PC-9 (cell line): ENCODE results near the gene HMGCS1. TPM values are rescaled to one million over a fixed set of nuclear protein-coding genes. Genes with fewer than 3 reads are reported as not detected.

Experiments used
- BruUV-seq: library from RNA; stranded (reverse); fragments of 400-500 nt; replicated peaks from 2 replicates; lab custom pipeline; 2021; lab: Mats Ljungman, UMichigan
- CTCF ChIA-PET: fragments of 300-600 bp; sonication (Branson Sonifier 250); formaldehyde crosslinking; loops from one replicate; lab custom pipeline; 2022; ENCODE audit warnings: antibody characterized with exemption; lab: Charles Lee
- POLR2A ChIA-PET: fragments of 300-600 bp; sonication (Branson Sonifier 250); formaldehyde crosslinking; loops from one replicate; lab custom pipeline; 2022; ENCODE audit warnings: antibody characterized with exemption; ENCODE audit not compliant: unreplicated experiment; lab: Charles Lee
- DNase-seq, 2 experiments: peaks; one replicate each; pipeline versions ENCODE4 v3.0.0 to v3.0.0-alpha.2; 2015 to 2022; ENCODE audit warnings: mixed read lengths in 1 of 2
- H2AFZ ChIP-seq: fragments of 200-600 bp; sonication (generic); 2 replicates; pipeline ENCODE4 v1.8.1; 2017; ENCODE audit warnings: antibody characterized with exemption
- H3F3A ChIP-seq: fragments of 200-600 bp; sonication (generic); 2 replicates; pipeline ENCODE4 v1.8.1; 2017; ENCODE audit warnings: antibody characterized with exemption, mild to moderate bottlenecking, low read depth; ENCODE audit not compliant: insufficient read depth
- H3K27ac ChIP-seq: fragments of 200-600 bp; sonication (generic); 2 replicates; pipeline ENCODE4 v1.6.1; 2016; ENCODE audit warnings: mixed run types
- H3K27me3 ChIP-seq: fragments of 200-600 bp; sonication (generic); 2 replicates; pipeline ENCODE4 v1.6.1; 2016; ENCODE audit warnings: low read depth, mixed run types; ENCODE audit not compliant: insufficient read depth
- H3K36me3 ChIP-seq: fragments of 200-600 bp; sonication (generic); 2 replicates; pipeline ENCODE4 v1.6.1; 2016; ENCODE audit warnings: low read depth, mixed run types
- H3K4me1 ChIP-seq: fragments of 200-600 bp; sonication (generic); replicated peaks from 2 replicates; pipeline ENCODE4 v1.6.1; 2016; ENCODE audit warnings: mixed run types; ENCODE audit not compliant: insufficient read depth
- H3K4me2 ChIP-seq: fragments of 200-600 bp; sonication (generic); 2 replicates; pipeline ENCODE4 v1.6.1; 2017; ENCODE audit warnings: mixed run types
- H3K4me3 ChIP-seq: fragments of 200-600 bp; sonication (generic); 2 replicates; pipeline ENCODE4 v1.6.1; 2016; ENCODE audit warnings: mixed run types
- H3K79me2 ChIP-seq: fragments of 200-600 bp; sonication (generic); 2 replicates; pipeline ENCODE4 v1.6.1; 2017; ENCODE audit warnings: low read depth, mixed run types
- H3K9me2 ChIP-seq: fragments of 200-600 bp; sonication (generic); 2 replicates; pipeline ENCODE4 v1.8.1; 2017; ENCODE audit warnings: mild to moderate bottlenecking; ENCODE audit not compliant: insufficient read depth
- H3K9me3 ChIP-seq: fragments of 200-600 bp; sonication (generic); 2 replicates; pipeline ENCODE4 v1.8.1; 2016; ENCODE audit warnings: low read depth; ENCODE audit not compliant: insufficient read depth
- H4K20me1 ChIP-seq: fragments of 200-600 bp; sonication (generic); 2 replicates; pipeline ENCODE4 v1.8.1; 2017; ENCODE audit not compliant: insufficient read depth
- CTCF ChIP-seq: fragments of 200-600 bp; sonication (generic); conservative IDR thresholded peaks from 2 replicates; pipeline ENCODE4 v1.6.1; 2017; ENCODE audit warnings: mixed run types, antibody characterized with exemption, mild to moderate bottlenecking, moderate library complexity
- EZH2 ChIP-seq: fragments of 200-600 bp; sonication (generic); IDR thresholded peaks from 2 replicates; pipeline ENCODE4 v1.8.0; 2017; ENCODE audit warnings: antibody characterized with exemption, low read depth
- intact Hi-C: fragments of 100-400 bp; cut with micrococcal nuclease; formaldehyde crosslinking; loops from one replicate; pipeline ENCODE4 v1.10.0; 2022; ENCODE audit not compliant: unreplicated experiment
- total RNA-seq: library from RNA; stranded (reverse); gene quantifications from 2 replicates; pipeline ENCODE4 v1.2.3, GENCODE V29; 2021

Gene HMGCS1
- total RNA-seq, 1 experiment from 2014 or later: 189 TPM

GRCh38 chr5:43312699-43313034 is 545 bp downstream of the HMGCS1 start:
- peaks cover 6% of the 10 kb centered on the region; the same call in 1 of the 2 replicates for H3K9me3 ChIP-seq
- H3K9me2 ChIP-seq: no peaks in the 10 kb centered on the region
- peaks cover 31% of the 10 kb centered on the region for H3K36me3 ChIP-seq
- H2AFZ ChIP-seq: peak overlapping the region; percentile 83
- no peak for DNase-seq
- BruUV-seq: no TSS peak
- TF ChIP-seq CTCF (no peak; the same call in 1 of the 2 replicates), EZH2 (no peak)
- intact Hi-C loops: loop anchor here (1.0 to 10.0 kb wide), 13 partner anchors 76 to 460 kb away; partner anchors contain the start of genes C5orf34, NNT, PAIP1 and TMEM267
- CTCF ChIA-PET: interaction anchor here (0.5 to 3.5 kb wide), 3 partner anchors 77 to 1794 kb away, joined by 3 to 35 read pairs (median 6); partner anchors contain the start of gene TMEM267
- H4K20me1 ChIP-seq: peaks cover 44% of the 10 kb centered on the region
- H3K4me2 ChIP-seq: peak overlapping the region; percentile 78
- POLR2A ChIA-PET: interaction anchor here (0.5 to 1.7 kb wide), 8 partner anchors 167 to 1422 kb away, joined by 3 to 42 read pairs (median 7); partner anchors contain the start of genes C5orf34, TMEM267 and ZNF131
- H3K27ac ChIP-seq: peak overlapping the region; percentile 73
- H3K79me2 ChIP-seq: peaks cover 55% of the 10 kb centered on the region
- peaks cover 72% of the 10 kb centered on the region for H3K4me1 ChIP-seq
- peak overlapping the region; percentile 72 for H3K4me3 ChIP-seq
- H3K27me3 ChIP-seq: no peaks in the 10 kb centered on the region
- peaks cover 44% of the 10 kb centered on the region for H3F3A ChIP-seq

DNA sequence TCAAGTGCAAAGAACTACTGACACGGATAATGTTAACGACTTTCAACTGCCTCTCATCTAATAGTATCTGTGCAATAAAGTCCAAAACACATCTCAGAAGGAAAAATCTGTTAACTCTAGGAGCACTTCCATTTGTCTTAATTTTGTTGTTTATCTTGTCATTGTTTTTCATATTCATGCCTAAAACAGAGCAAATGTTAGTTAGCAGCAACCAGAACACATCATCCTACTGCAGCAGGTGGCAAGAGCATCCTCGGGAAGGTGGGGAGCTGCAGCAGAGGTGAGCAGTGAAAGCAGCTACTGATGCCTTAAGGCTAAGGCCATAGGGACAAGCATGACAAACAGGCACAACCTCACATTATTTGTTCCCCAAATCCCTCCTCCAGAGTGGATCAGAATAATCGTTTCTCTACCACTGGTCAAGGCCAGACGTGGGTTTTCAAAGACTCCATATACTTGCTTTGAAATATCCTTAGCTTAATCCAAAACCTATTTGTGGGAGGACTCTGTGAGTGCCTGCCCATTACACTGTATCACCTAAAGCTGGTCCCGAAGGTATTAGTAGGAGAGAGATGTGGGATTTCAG is 1.0 kb downstream of the HMGCS1 start:
- H3K4me3 ChIP-seq: peak overlapping the region; percentile 72
- BruUV-seq: TSS peak; percentile 32
- peak overlapping the region; percentile 73 for H3K27ac ChIP-seq

More for the DNA sequence above, 1.0 kb downstream of the HMGCS1 start:
- H3K4me2 ChIP-seq: peak overlapping the region; percentile 78
- DNase-seq: no peak
- H3K36me3 ChIP-seq: peaks cover 36% of the 10 kb centered on the region
- POLR2A ChIA-PET: interaction anchor here (0.5 to 0.8 kb wide), 6 partner anchors 17 to 1422 kb away, joined by 3 to 10 read pairs (median 4); no protein-coding TSS in a partner anchor
- no peaks in the 10 kb centered on the region for H3K27me3 ChIP-seq
- CTCF ChIA-PET: interaction anchor here (0.5 to 3.5 kb wide), 3 partner anchors 78 to 1794 kb away, joined by 3 to 35 read pairs (median 4); partner anchors contain the start of gene TMEM267
- peaks cover 60% of the 10 kb centered on the region for H3K79me2 ChIP-seq
- peaks cover 72% of the 10 kb centered on the region for H3K4me1 ChIP-seq
- peaks cover 49% of the 10 kb centered on the region for H3F3A ChIP-seq
- intact Hi-C loops: loop anchor here (2.0 to 10.0 kb wide), 8 partner anchors 77 to 460 kb away; partner anchors contain the start of genes C5orf34 and NNT
- TF ChIP-seq CTCF: no peak
- no peak for TF ChIP-seq EZH2
- H3K9me3 ChIP-seq: peaks cover 6% of the 10 kb centered on the region; the same call in 1 of the 2 replicates
- H4K20me1 ChIP-seq: peaks cover 49% of the 10 kb centered on the region
- no peaks in the 10 kb centered on the region for H3K9me2 ChIP-seq
- H2AFZ ChIP-seq: peak overlapping the region; percentile 83; the same call in 1 of the 2 replicates
